H9 (cell line): ENCODE data around the gene RALY. TPM values are rescaled to one million over a fixed set of nuclear protein-coding genes. Genes with fewer than 3 reads are reported as not detected.
A peak's percentile ranks its signal among the peaks of the same experiment; 100 is the strongest.

Source experiments
- DNase-seq: peaks from one replicate; pipeline ENCODE4 v3.0.0-alpha.2; 2017
- H2AFZ ChIP-seq: one replicate; pipeline ENCODE4 v1.6.1; 2013; ENCODE audit warnings: mild to moderate bottlenecking, low read length, control low read depth, moderate library complexity
- H2AK5ac ChIP-seq: 2 replicates; pipeline ENCODE4 v1.6.1; 2013; ENCODE audit warnings: low read length, control low read depth, mixed read lengths; ENCODE audit not compliant: insufficient read length
- H2BK120ac ChIP-seq: one replicate; pipeline ENCODE4 v1.6.1; 2013; ENCODE audit warnings: low read depth, mild to moderate bottlenecking, low read length, control low read depth, inconsistent platforms; ENCODE audit not compliant: poor library complexity, severe bottlenecking
- H2BK12ac ChIP-seq: 2 replicates; pipeline ENCODE4 v1.6.1; 2013; ENCODE audit warnings: low read length, control low read depth, mixed read lengths, low read depth; ENCODE audit not compliant: insufficient read length
- H2BK15ac ChIP-seq: 2 replicates; pipeline ENCODE4 v1.6.1; 2013; ENCODE audit warnings: low read depth, low read length, control low read depth
- H2BK20ac ChIP-seq: one replicate; pipeline ENCODE4 v1.6.1; 2013; ENCODE audit warnings: low read depth, mild to moderate bottlenecking, low read length, control low read depth, inconsistent platforms; ENCODE audit not compliant: poor library complexity, severe bottlenecking
- H2BK5ac ChIP-seq: 2 replicates; pipeline ENCODE4 v1.6.1; 2013; ENCODE audit warnings: low read length, control low read depth, mixed read lengths; ENCODE audit not compliant: insufficient read length
- H3K14ac ChIP-seq: 2 replicates; pipeline ENCODE4 v1.6.1; 2013; ENCODE audit warnings: low read length, control low read depth; ENCODE audit not compliant: insufficient read depth
- H3K18ac ChIP-seq: 2 replicates; pipeline ENCODE4 v1.6.1; 2013; ENCODE audit warnings: low read depth, mild to moderate bottlenecking, mixed read lengths, low read length, control low read depth; ENCODE audit not compliant: insufficient read length
- H3K23ac ChIP-seq: 2 replicates; pipeline ENCODE4 v1.6.1; 2013; ENCODE audit warnings: low read length, control low read depth, mixed read lengths, low read depth; ENCODE audit not compliant: insufficient read length
- H3K23me2 ChIP-seq: 2 replicates; pipeline ENCODE4 v1.6.1; 2013; ENCODE audit warnings: low read depth, mild to moderate bottlenecking, mixed read lengths, low read length, control low read depth; ENCODE audit not compliant: insufficient read length, poor library complexity, severe bottlenecking
- H3K27ac ChIP-seq: 2 replicates; pipeline ENCODE4 v1.5.1; 2013; ENCODE audit warnings: low read length, control low read depth, mixed read lengths, low read depth; ENCODE audit not compliant: insufficient read length
- H3K27me3 ChIP-seq: 2 replicates; pipeline ENCODE4 v1.6.1; 2013; ENCODE audit warnings: low read length, control low read depth, inconsistent platforms; ENCODE audit not compliant: insufficient read depth
- H3K4ac ChIP-seq: 2 replicates; pipeline ENCODE4 v1.6.1; 2013; ENCODE audit warnings: low read depth, mild to moderate bottlenecking, control low read depth, inconsistent platforms, low read length, moderate library complexity
- H3K4me1 ChIP-seq: 2 replicates; pipeline ENCODE4 v1.6.1; 2013; ENCODE audit warnings: low read length, control low read depth, inconsistent platforms; ENCODE audit not compliant: insufficient read depth
- H3K4me2 ChIP-seq: 2 replicates; pipeline ENCODE4 v1.6.1; 2013; ENCODE audit warnings: low read length, control low read depth, mixed read lengths; ENCODE audit not compliant: insufficient read length, insufficient read depth
- H3K56ac ChIP-seq: 2 replicates; pipeline ENCODE4 v1.6.1; 2013; ENCODE audit warnings: low read depth, mild to moderate bottlenecking, mixed read lengths, low read length, control low read depth; ENCODE audit not compliant: insufficient read length
- H3K79me1 ChIP-seq: 2 replicates; pipeline ENCODE4 v1.6.1; 2013; ENCODE audit warnings: low read depth, mild to moderate bottlenecking, moderate library complexity, low read length, control low read depth, inconsistent platforms; ENCODE audit not compliant: insufficient read depth, poor library complexity, severe bottlenecking
- H3K79me2 ChIP-seq: 2 replicates; pipeline ENCODE4 v1.6.1; 2013; ENCODE audit warnings: low read length, control low read depth, inconsistent platforms; ENCODE audit not compliant: insufficient read depth
- H3K9ac ChIP-seq: 2 replicates; pipeline ENCODE4 v1.6.1; 2013; ENCODE audit warnings: low read length, control low read depth, mixed read lengths; ENCODE audit not compliant: insufficient read length; ENCODE audit errors: extremely low read depth
- H3K9me3 ChIP-seq: one replicate; pipeline ENCODE4 v1.6.1; 2013; ENCODE audit warnings: low read depth, low read length, inconsistent platforms; ENCODE audit not compliant: control insufficient read depth
- H3T11ph ChIP-seq: one replicate; pipeline ENCODE4 v1.6.1; 2013; ENCODE audit warnings: mild to moderate bottlenecking, low read length, control low read depth, inconsistent platforms
- H4K20me1 ChIP-seq: one replicate; pipeline ENCODE4 v1.6.1; 2013; ENCODE audit not compliant: control insufficient read depth, insufficient read length, insufficient read depth
- H4K5ac ChIP-seq: 2 replicates; pipeline ENCODE4 v1.6.1; 2013; ENCODE audit warnings: low read depth, mild to moderate bottlenecking, mixed read lengths, low read length, control low read depth; ENCODE audit not compliant: insufficient read length
- H4K8ac ChIP-seq: replicated peaks from 2 replicates; pipeline ENCODE4 v1.6.1; 2013; ENCODE audit warnings: low read length, control low read depth, mixed read lengths, low read depth; ENCODE audit not compliant: insufficient read length
- H4K91ac ChIP-seq: 2 replicates; pipeline ENCODE4 v1.6.1; 2013; ENCODE audit warnings: low read depth, mild to moderate bottlenecking, moderate library complexity, mixed read lengths, low read length, control low read depth; ENCODE audit not compliant: insufficient read length
- H3K27ac Mint-ChIP-seq, 3 experiments: 2 replicates in 2 of 3; 3 replicates in 1 of 3; pipeline ENCODE4 v1.8.0; 2020 to 2021; ENCODE audit warnings: mixed read lengths in 3 of 3, mild to moderate bottlenecking in 1 of 3, moderate library complexity in 1 of 3
- H3K27me3 Mint-ChIP-seq: 2 replicates; pipeline ENCODE4 v1.8.0; 2021; ENCODE audit warnings: low read depth, mild to moderate bottlenecking, moderate library complexity, mixed read lengths
- H3K36me3 Mint-ChIP-seq, 3 experiments: 2 replicates in 2 of 3; 3 replicates in 1 of 3; pipeline ENCODE4 v1.8.0; 2020 to 2021; ENCODE audit warnings: low read depth in 3 of 3, mixed read lengths in 3 of 3; ENCODE audit not compliant: insufficient read depth in 1 of 3
- H3K4me1 Mint-ChIP-seq, 2 experiments: 2 replicates each; pipeline ENCODE4 v1.8.0; 2020; ENCODE audit warnings: mixed read lengths in 2 of 2
- H3K4me3 Mint-ChIP-seq, 2 experiments: 2 replicates in 1 of 2; 3 replicates in 1 of 2; pipeline ENCODE4 v1.8.0; 2020 to 2021; ENCODE audit warnings: mild to moderate bottlenecking in 2 of 2, mixed read lengths in 2 of 2, moderate library complexity in 1 of 2
- H3K9me3 Mint-ChIP-seq, 2 experiments: 2 replicates in 1 of 2; 3 replicates in 1 of 2; pipeline ENCODE4 v1.8.0; 2020; ENCODE audit warnings: mild to moderate bottlenecking in 2 of 2, mixed read lengths in 2 of 2, moderate library complexity in 1 of 2
- CTCF ChIP-seq: fragments of 200-600 bp; sonication (generic); conservative IDR thresholded peaks from 3 replicates; pipeline ENCODE4 v1.8.0; 2021; ENCODE audit warnings: antibody characterized with exemption, mild to moderate bottlenecking
- WGBS: extraction: QIAGEN DNeasy Blood & Tissue Kit; methylation state at CpG from one replicate; pipeline ENCODE4 v1.1.7; 2013; ENCODE audit warnings: missing lambda C conversion rate, low lambda C conversion rate, mixed read lengths; ENCODE audit not compliant: insufficient read length; ENCODE audit errors: extremely low coverage; 5-methylcytosine and 5-hydroxymethylcytosine counted together
- total RNA-seq: library from RNA; stranded (reverse); gene quantifications from 2 replicates; pipeline ENCODE4 v1.2.1, GENCODE V29; 2021

Gene RALY
- total RNA-seq, 1 experiment from 2014 or later, result 199 TPM

- Histone ChIP-seq H3K14ac (peak overlapping the region; percentile 14; the same call in 1 of the 2 replicates), H3T11ph (no peak overlapping the region), H4K91ac (no peak overlapping the region), H2BK120ac (no peak overlapping the region), H3K4ac (no peak overlapping the region), H3K9ac (no peak overlapping the region), H2BK15ac (no peak overlapping the region), H4K5ac (no peak overlapping the region), H3K27ac (no peak overlapping the region), H2AFZ (no peak overlapping the region), H3K79me1 (no peaks in the 10 kb centered on the region), H3K9me3 (no peaks in the 10 kb centered on the region), H3K27me3 (no peaks in the 10 kb centered on the region), H2AK5ac (no peak overlapping the region), H3K4me2 (peak overlapping the region; percentile 12), H2BK12ac (no peak overlapping the region), H4K8ac (no peak overlapping the region), H3K4me1 (peaks cover 12% of the 10 kb centered on the region; the same call in 1 of the 2 replicates), H2BK20ac (no peak overlapping the region), H4K20me1 (no peaks in the 10 kb centered on the region), H3K56ac (no peak overlapping the region), H3K18ac (peak overlapping the region; percentile 43), H3K79me2 (peaks cover 24% of the 10 kb centered on the region; the same call in 1 of the 2 replicates), H3K23ac (no peak overlapping the region), H3K23me2 (no peaks in the 10 kb centered on the region), H2BK5ac (no peak overlapping the region)
- Mint-ChIP-seq H3K9me3 (no peaks in the 10 kb centered on the region), H3K4me3 (peak overlapping the region; percentile 26 to 51; a peak in 3 of 5 replicates), H3K27me3 (no peaks in the 10 kb centered on the region), H3K27ac (peak overlapping the region; percentile 21 to 92 (median 63); a peak in 6 of 7 replicates), H3K36me3 (peaks cover 1 to 7% (median 4%) of the 10 kb centered on the region in 3 experiments; a peak in 3 of 7 replicates), H3K4me1 (peaks cover 87 to 89% of the 10 kb centered on the region in 2 experiments)
- TF ChIP-seq CTCF, result no peak
- no peak for DNase-seq
- no CpG with 5 or more reads among the region's 5 CpGs for WGBS
Observed at GRCh38 chr20:34012330-34012729, 18.6 kb downstream of the RALY start.
